Type B pancreatic cell (in vitro differentiated cells): ENCODE measurements around the gene TMEM98. TPM values are rescaled to one million over a fixed set of nuclear protein-coding genes. Genes with fewer than 3 reads are reported as not detected.
A peak's percentile ranks its signal among the peaks of the same experiment; 100 is the strongest.
"Not testable (repeated sequence)": the region's sequence is repeated elsewhere in the genome, so short reads cannot be mapped to it uniquely, and the experiment has no call there.

Experiments used
- DNase-seq: peaks from one replicate; pipeline ENCODE4 v3.0.0; 2021; ENCODE audit warnings: mixed read lengths; ENCODE audit not compliant: unreplicated experiment; ENCODE audit errors: extremely low spot score
- H3K27ac Mint-ChIP-seq: 2 replicates; pipeline ENCODE4 v1.8.0; 2021; ENCODE audit warnings: mild to moderate bottlenecking, mixed read lengths
- H3K27me3 Mint-ChIP-seq: 2 replicates; pipeline ENCODE4 v1.8.0; 2021; ENCODE audit warnings: mixed read lengths
- H3K36me3 Mint-ChIP-seq: 2 replicates; pipeline ENCODE4 v1.8.0; 2021; ENCODE audit warnings: mixed read lengths
- H3K4me1 Mint-ChIP-seq: one replicate; pipeline ENCODE4 v1.8.0; 2021; ENCODE audit warnings: mixed read lengths; ENCODE audit not compliant: unreplicated experiment
- H3K4me3 Mint-ChIP-seq: 2 replicates; pipeline ENCODE4 v1.8.0; 2021; ENCODE audit warnings: mild to moderate bottlenecking, mixed read lengths
- H3K9me3 Mint-ChIP-seq: 2 replicates; pipeline ENCODE4 v1.8.0; 2021; ENCODE audit warnings: mixed read lengths
- CTCF ChIP-seq: fragments of 200-600 bp; sonication (generic); conservative IDR thresholded peaks from 2 replicates; pipeline ENCODE4 v1.5.0; 2021; ENCODE audit warnings: antibody characterized with exemption, mild to moderate bottlenecking
- total RNA-seq: library from RNA; stranded (reverse); gene quantifications from 2 replicates; pipeline ENCODE4 v1.2.1, GENCODE V29; 2021; ENCODE audit warnings: low replicate concordance

TMEM98 gene
- total RNA-seq, 1 donor from 2014 or later: 161 TPM

- Mint-ChIP-seq H3K9me3 (no peaks in the 10 kb centered on the region), H3K27ac (no peak overlapping the region), H3K27me3 (no peaks in the 10 kb centered on the region), H3K4me3 (no peak overlapping the region), H3K4me1 (peaks cover 19% of the 10 kb centered on the region), H3K36me3 (peaks cover 7% of the 10 kb centered on the region)
- DNase-seq: no peak
- no peak for TF ChIP-seq CTCF
Measured at GRCh38 chr17:32947736-32948135, 19.8 kb downstream of the TMEM98 start.

GRCh38 chr17:32949181-32949580 is 21.2 kb downstream of the TMEM98 start:
- no peak for DNase-seq
- TF ChIP-seq CTCF: no peak
- Mint-ChIP-seq H3K4me3 (no peak overlapping the region), H3K36me3 (no peaks in the 10 kb centered on the region), H3K4me1 (peaks cover 12% of the 10 kb centered on the region), H3K9me3 (no peaks in the 10 kb centered on the region), H3K27ac (no peak overlapping the region), H3K27me3 (no peaks in the 10 kb centered on the region)

GRCh38 chr17:32952491-32952890 is 24.5 kb downstream of the TMEM98 start:
- H3K36me3 Mint-ChIP-seq, H3K4me3 Mint-ChIP-seq, H3K9me3 Mint-ChIP-seq, H3K4me1 Mint-ChIP-seq, H3K27ac Mint-ChIP-seq, H3K27me3 Mint-ChIP-seq, DNase-seq: not testable (repeated sequence)

GRCh38 chr17:32953045-32953444 is 25.1 kb downstream of the TMEM98 start:
- TF ChIP-seq CTCF: no peak
- H3K9me3 Mint-ChIP-seq: no peaks in the 10 kb centered on the region

GRCh38 chr17:32953857-32954256 is 25.9 kb downstream of the TMEM98 start:
- no peak for TF ChIP-seq CTCF
- H3K9me3 Mint-ChIP-seq: no peaks in the 10 kb centered on the region
- no peaks in the 10 kb centered on the region for H3K36me3 Mint-ChIP-seq
- DNase-seq: no peak
- no peak overlapping the region for H3K4me3 Mint-ChIP-seq
- H3K4me1 Mint-ChIP-seq: peaks cover 9% of the 10 kb centered on the region
- H3K27me3 Mint-ChIP-seq: peaks cover 3% of the 10 kb centered on the region
- no peak overlapping the region for H3K27ac Mint-ChIP-seq

More at GRCh38 chr17:32953045-32953444, 25.1 kb downstream of the TMEM98 start:
- DNase-seq: no peak
- peaks cover 3% of the 10 kb centered on the region for H3K27me3 Mint-ChIP-seq
- peaks cover 7% of the 10 kb centered on the region for H3K4me1 Mint-ChIP-seq
- H3K36me3 Mint-ChIP-seq: no peaks in the 10 kb centered on the region
- H3K4me3 Mint-ChIP-seq: no peak overlapping the region
- H3K27ac Mint-ChIP-seq: no peak overlapping the region

- Mint-ChIP-seq H3K27ac (peak overlapping the region; percentile 65), H3K4me3 (no peak overlapping the region), H3K36me3 (no peaks in the 10 kb centered on the region), H3K9me3 (no peaks in the 10 kb centered on the region), H3K27me3 (peaks cover 3% of the 10 kb centered on the region), H3K4me1 (peaks cover 9% of the 10 kb centered on the region)
- TF ChIP-seq CTCF: no peak
- DNase-seq: no peak
Measured at GRCh38 chr17:32954477-32954876, 26.5 kb downstream of the TMEM98 start.
